Measurements from ENCODE around the gene TOM1.
"Not testable (repeated sequence)": the region's sequence is repeated elsewhere in the genome, so short reads cannot be mapped to it uniquely, and the experiment has no call there.

TOM1 gene

DNA sequence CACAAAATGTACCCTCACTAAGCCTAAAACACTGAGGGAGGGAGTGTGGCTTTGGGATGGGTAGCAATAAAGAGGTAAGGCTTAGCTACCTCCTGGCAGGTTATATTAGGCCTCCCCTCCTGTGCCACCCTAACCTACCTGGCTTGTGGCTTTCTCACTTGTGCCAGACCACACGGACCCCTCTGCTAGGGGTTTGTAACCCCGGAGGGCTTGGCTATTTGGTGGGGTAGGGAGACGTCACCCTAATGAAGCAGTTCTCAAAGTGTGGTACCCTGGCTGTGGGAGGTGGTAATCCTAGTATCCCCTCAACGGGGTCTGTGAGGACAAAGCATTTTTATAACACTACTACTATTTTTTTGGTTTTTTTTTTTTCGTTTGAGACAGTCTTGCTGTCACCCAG lies 91.2 kb downstream of the TOM1 start:
- no peak for DNase-seq (ENCODE audit: low spot score)
- TF ChIP-seq CTCF (IDR thresholded peaks at IDR 0.05; ENCODE audit: extremely low read depth, insufficient read depth, missing control alignments): no peak
- in situ Hi-C loops (cut with MboI; ENCODE audit: low pct_unique_long_range_greater_than_20kb, low sequenced_read_pairs, unreplicated experiment): no loop called here

DNA sequence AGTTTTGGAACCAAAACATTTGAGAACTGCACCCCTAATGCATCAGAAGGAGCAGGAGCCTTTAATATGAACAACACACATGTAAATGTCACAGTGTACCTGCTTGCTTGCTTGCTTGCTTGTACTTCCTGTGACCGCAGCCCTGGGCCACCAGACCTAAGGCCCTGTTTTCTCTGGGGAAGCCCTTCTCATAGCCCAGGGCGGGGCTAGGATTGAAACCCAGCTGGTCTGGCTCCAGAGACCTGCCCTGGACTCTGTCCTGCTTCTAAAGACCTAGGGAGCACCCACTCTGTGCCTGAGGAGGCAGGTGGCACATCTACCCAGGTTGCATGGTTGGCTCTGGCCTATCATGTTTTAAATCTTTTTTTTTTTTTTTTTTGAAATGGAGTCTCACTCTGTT lies 92.7 kb downstream of the TOM1 start:
- no peak for DNase-seq (ENCODE audit: low spot score)
- TF ChIP-seq CTCF (IDR thresholded peaks at IDR 0.05; ENCODE audit: extremely low read depth, insufficient read depth, missing control alignments): no peak
- in situ Hi-C loops (cut with MboI; ENCODE audit: low pct_unique_long_range_greater_than_20kb, low sequenced_read_pairs, unreplicated experiment): no loop called here

GRCh38 chr22:35393116-35394010 lies 93.7 kb downstream of the TOM1 start:
- in situ Hi-C loops (cut with MboI; ENCODE audit: low pct_unique_long_range_greater_than_20kb, low sequenced_read_pairs, unreplicated experiment): no loop called here
- TF ChIP-seq CTCF (IDR thresholded peaks at IDR 0.05; ENCODE audit: extremely low read depth, insufficient read depth, missing control alignments): no peak
- DNase-seq (ENCODE audit: low spot score): no peak

DNA sequence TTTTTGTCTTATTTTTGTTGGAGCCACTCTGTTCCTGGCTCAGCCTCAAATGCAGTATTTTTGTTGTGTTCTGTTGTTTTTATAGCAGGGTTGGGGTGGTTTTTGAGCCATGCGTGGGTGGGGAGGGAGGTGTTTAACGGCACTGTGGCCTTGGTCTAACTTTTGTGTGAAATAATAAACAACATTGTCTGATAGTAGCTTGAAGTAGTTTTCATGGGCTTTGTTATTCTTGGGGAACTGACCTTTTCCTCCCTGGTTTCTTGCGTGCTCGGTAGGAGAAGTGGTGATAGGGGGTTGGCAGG lies 94.3 kb downstream of the TOM1 start:
- in situ Hi-C loops (cut with MboI; ENCODE audit: low pct_unique_long_range_greater_than_20kb, low sequenced_read_pairs, unreplicated experiment): no loop called here
- TF ChIP-seq CTCF (IDR thresholded peaks at IDR 0.05; ENCODE audit: extremely low read depth, insufficient read depth, missing control alignments): no peak
- no peak for DNase-seq (ENCODE audit: low spot score)

DNA sequence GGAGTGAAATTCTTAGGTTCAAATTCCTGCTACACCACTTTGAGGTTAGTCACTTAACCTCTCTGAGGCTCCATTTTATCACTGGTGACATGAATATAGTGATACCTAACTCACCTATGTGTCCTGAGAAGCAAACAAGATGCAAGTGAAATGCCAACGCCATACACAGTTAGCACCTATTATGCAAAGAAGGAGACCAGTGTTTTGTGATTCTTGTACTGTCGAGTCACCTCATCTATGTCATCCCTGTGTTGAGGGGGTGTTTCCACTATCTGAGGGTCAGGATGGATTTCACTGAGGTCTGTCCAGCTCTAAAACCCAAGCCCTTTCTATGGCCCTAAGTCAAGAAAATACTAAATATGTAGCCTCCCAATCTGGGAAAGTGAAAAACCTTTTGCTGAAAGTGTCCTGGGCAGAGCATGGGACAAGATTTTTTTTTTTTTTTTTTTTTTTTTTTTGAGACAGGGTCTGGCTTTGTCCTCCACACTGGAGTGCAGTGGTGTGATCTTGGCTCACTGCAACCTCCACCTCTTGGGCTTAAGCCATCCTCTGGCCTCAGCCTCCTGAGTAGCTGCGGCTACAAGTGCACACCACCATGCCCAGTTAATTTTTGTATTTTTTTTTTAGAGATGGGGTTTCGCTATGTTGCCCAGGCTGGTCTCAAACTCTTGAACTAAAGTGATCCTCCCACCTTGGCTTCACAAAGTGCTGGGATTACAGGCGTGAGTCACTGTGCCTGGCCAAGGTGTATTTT lies 95.3 kb downstream of the TOM1 start:
- DNase-seq (ENCODE audit: low spot score): no peak
- no peak for TF ChIP-seq CTCF (IDR thresholded peaks at IDR 0.05; ENCODE audit: extremely low read depth, insufficient read depth, missing control alignments)
- in situ Hi-C loops (cut with MboI; ENCODE audit: low pct_unique_long_range_greater_than_20kb, low sequenced_read_pairs, unreplicated experiment): no loop called here

GRCh38 chr22:35396622-35397021 lies 96.9 kb downstream of the TOM1 start:
- DNase-seq (ENCODE audit: low spot score); in situ Hi-C loops (cut with MboI; ENCODE audit: low pct_unique_long_range_greater_than_20kb, low sequenced_read_pairs, unreplicated experiment): not testable (repeated sequence)

Measured in GM13977 (cell line).